Measurements from ENCODE around the gene C17orf114.

The C17orf114 gene

DNA sequence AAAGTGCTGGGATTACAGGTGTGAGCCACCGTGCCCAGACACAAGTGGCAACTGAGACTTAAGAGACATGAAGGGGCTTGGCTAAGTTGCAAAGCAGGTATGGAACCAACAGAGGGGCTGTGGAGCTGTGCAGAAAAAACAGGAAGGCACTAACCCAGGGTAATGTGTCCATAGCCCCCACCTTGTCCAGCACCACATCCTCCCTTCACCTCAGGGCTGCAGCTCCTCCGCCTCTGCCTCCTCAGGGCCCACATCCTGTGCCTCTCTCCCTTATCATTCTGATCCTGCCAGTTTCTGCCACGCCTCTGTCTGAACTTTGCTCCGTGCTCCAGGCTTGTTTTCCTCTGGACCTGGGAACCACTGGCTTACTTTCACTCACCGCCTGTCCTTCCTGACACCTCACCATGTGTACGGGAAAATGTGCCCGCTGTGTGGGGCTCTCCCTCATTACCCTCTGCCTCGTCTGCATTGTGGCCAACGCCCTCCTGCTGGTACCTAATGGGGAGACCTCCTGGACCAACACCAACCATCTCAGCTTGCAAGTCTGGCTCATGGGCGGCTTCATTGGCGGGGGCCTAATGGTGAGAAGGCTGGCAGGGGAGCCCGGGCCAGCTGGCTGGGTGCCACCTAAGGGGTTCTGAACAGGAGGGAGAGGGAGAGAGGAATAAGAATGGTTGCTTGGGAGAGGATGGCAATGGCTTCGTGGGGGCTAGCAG is 30.5 kb downstream of the C17orf114 start, which contains the start of gene TM4SF5:
Gene TM4SF5, plus strand, starts transcription at position 368 of the 716 bp plus-strand sequence. Its CDS starts 37 bp downstream, at position 405.
- TF ChIP-seq, protein P1, sequence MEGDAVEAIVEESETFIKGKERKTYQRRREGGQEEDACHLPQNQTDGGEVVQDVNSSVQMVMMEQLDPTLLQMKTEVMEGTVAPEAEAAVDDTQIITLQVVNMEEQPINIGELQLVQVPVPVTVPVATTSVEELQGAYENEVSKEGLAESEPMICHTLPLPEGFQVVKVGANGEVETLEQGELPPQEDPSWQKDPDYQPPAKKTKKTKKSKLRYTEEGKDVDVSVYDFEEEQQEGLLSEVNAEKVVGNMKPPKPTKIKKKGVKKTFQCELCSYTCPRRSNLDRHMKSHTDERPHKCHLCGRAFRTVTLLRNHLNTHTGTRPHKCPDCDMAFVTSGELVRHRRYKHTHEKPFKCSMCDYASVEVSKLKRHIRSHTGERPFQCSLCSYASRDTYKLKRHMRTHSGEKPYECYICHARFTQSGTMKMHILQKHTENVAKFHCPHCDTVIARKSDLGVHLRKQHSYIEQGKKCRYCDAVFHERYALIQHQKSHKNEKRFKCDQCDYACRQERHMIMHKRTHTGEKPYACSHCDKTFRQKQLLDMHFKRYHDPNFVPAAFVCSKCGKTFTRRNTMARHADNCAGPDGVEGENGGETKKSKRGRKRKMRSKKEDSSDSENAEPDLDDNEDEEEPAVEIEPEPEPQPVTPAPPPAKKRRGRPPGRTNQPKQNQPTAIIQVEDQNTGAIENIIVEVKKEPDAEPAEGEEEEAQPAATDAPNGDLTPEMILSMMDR (IDR thresholded peaks at IDR 0.05; ENCODE audit: extremely low read depth, missing control alignments): no peak
- DNase-seq (ENCODE audit: low spot score): no peak

DNA sequence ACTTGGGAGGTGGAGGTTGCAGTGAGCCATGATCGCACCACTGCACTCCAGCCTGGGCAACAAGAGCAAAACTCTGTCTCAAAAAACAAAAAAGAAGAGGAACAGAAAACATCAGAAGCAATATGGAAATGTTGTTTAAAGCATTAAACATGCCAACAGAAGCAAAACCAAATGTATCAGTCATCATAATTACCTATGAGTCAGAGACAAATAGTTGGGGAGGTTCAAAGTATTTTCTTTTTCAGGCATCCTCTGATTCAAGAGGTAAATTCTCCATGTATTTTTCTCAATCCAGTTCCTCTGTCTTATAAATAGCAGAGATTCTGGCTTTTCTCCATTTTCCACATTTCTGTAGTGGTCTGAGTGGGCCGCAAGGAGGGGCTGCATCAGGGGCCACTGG is 32.5 kb downstream of the C17orf114 start:
- DNase-seq (ENCODE audit: low spot score): no peak
- TF ChIP-seq, protein P1 (IDR thresholded peaks at IDR 0.05; ENCODE audit: extremely low read depth, missing control alignments): no peak

DNA sequence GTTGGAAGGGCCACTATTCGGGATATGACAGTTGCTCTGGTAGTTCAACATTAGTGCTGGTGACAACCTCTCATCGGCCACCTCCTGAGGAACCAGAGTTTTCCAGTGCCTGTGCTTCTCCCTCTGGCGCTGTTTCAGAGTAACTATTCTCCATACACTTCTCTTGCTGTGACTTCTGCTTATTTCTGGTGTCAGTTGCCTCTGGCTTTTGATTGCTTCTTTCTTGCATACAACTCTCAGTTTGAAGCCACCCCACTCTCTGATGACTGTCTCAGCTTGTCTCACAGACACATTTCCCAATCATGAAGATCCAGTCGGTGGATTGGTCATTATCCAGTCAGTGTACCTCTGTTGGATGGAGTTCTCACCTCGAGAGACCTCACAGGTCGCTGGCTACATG is 33.8 kb downstream of the C17orf114 start:
- no peak for DNase-seq (ENCODE audit: low spot score)

DNA sequence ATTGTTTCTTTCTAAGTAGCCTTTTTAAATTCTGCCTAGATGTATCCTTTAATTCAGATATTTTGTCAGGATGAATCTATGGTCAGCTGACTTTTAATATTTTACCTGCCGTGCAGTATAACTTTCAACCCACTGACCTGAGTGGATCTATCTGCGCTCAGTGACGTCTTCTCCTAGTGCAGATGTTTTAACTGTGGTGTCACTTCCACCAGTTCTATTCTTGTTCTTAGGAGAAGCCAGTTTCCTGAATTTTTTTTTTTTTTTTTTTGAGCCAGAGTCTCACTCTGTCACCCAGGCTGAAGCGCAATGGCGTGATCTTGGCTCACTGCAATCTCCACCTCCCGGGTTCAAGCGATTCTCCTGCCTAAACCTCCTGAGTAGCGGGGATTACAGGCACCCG is 35.4 kb downstream of the C17orf114 start:
- no peak for DNase-seq (ENCODE audit: low spot score)
- TF ChIP-seq, protein P1 (IDR thresholded peaks at IDR 0.05; ENCODE audit: extremely low read depth, missing control alignments): no peak

More for the DNA sequence above, 33.8 kb downstream of the C17orf114 start:
- TF ChIP-seq, protein P1 (IDR thresholded peaks at IDR 0.05; ENCODE audit: extremely low read depth, missing control alignments): no peak

DNA sequence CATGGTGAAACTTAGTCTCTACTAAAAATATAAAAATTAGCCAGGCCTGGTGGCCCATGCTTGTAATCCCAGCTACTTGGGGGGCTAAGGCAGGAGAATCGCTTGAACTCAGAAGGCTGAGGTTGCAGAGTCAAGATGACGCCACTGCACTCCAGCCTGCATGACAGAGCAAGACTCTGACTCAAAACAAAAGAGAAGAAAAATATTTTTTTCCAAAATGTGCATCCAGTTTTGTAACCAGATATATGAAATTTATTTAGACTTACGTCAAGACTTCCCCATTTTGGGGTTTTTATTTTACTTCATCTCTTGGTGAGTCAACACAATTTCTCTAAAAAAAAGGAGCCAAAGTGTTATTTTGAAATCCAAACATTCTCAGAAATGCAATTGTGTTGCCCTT is 35.9 kb downstream of the C17orf114 start:
- TF ChIP-seq, protein P1 (IDR thresholded peaks at IDR 0.05; ENCODE audit: extremely low read depth, missing control alignments): no peak
- no peak for DNase-seq (ENCODE audit: low spot score)

DNA sequence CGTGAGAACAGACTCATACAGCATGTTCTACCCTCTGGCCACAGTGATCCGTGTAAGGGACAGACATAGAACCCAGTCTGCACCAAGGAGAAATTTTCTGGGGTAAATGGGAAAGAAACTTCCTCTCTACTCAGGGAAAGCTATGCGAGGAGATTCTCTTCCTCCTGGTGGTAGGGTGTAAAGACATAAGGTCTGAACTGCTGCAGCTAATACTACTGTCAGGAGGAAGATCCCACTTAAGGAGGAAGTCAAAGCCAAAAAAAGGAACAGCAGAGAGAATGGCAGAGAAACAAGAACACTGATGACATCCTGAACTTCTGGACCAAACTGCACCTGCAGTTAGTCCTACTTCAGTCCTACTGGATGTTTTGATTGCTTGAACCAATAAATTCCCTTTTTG is 37.5 kb downstream of the C17orf114 start:
- DNase-seq (ENCODE audit: low spot score): no peak
- TF ChIP-seq, protein P1 (IDR thresholded peaks at IDR 0.05; ENCODE audit: extremely low read depth, missing control alignments): no peak

DNA sequence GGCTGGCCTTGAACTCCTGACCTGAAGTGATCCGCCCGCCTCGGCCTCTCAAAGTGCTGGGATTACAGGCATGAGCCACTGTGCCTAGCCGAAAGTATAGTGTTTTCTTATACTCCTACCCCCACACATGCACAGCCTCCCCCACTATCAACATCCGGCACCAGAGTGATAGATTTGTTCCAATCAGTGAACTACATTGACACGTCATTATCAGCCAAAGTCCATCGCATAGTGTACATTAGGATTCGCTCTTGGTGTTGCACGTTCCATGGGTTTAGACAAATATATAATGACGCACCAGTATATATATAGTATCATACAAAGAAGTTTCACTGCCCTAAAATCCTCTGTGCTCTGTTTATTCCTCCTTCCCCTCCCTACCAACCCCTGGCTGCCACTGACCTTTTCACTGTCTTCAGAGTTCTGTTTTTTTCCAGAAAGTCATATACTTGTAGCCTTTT is 42.3 kb downstream of the C17orf114 start:
- DNase-seq (ENCODE audit: low spot score): no peak
- TF ChIP-seq, protein P1 (IDR thresholded peaks at IDR 0.05; ENCODE audit: extremely low read depth, missing control alignments): no peak
